Astrocyte of the cerebellum (primary cell): ENCODE results near the gene GALR3.

Experiments used
- DNase-seq: peaks from one replicate; pipeline ENCODE4 v3.0.0-alpha.2; 2011; ENCODE audit warnings: low read depth
- H3K4me3 ChIP-seq: 2 replicates; pipeline ENCODE4 v1.5.1; 2011; ENCODE audit warnings: mild to moderate bottlenecking, low read depth, low read length, moderate library complexity
- CTCF ChIP-seq: IDR thresholded peaks from 2 replicates; pipeline ENCODE4 v1.5.1; 2012; ENCODE audit warnings: low read length, low read depth, moderate library complexity, mild to moderate bottlenecking; ENCODE audit errors: missing control alignments
- in situ Hi-C: cut with HindIII; loops from 2 replicates; pipeline ENCODE4 v1.10.0; 2017; ENCODE audit warnings: low sequenced_read_pairs

Gene GALR3

GRCh38 chr22:37806409-37807333 lies 16.5 kb upstream of the GALR3 start:
- TF ChIP-seq CTCF: peak; percentile 7
- DNase-seq: peak; percentile 47
- in situ Hi-C loops: no loop called here
- H3K4me3 ChIP-seq: peak overlapping the region; percentile 67

- in situ Hi-C loops: no loop called here
- no peak for TF ChIP-seq CTCF
- H3K4me3 ChIP-seq: peak within 1 kb of the TSS; percentile 67
- DNase-seq: peak; percentile 90
These were observed 15.5 kb upstream of the GALR3 start, which contains the start of gene GCAT for GRCh38 chr22:37807410-37808293. GCAT (plus strand) TSS chr22:37807934; CDS start chr22:37807968, 34 bp downstream.

GRCh38 chr22:37808294-37808657 lies 14.9 kb upstream of the GALR3 start:
- H3K4me3 ChIP-seq: peak overlapping the region; percentile 67
- in situ Hi-C loops: no loop called here
- no peak for DNase-seq
- no peak for TF ChIP-seq CTCF

- in situ Hi-C loops: no loop called here
- DNase-seq: no peak
- H3K4me3 ChIP-seq: no peak overlapping the region
- TF ChIP-seq CTCF: no peak
These were observed 13.4 kb upstream of the GALR3 start for GRCh38 chr22:37809672-37810333.

GRCh38 chr22:37811867-37812266 lies 11.3 kb upstream of the GALR3 start:
- in situ Hi-C loops: no loop called here
- H3K4me3 ChIP-seq: no peak overlapping the region
- TF ChIP-seq CTCF: no peak
- no peak for DNase-seq

GRCh38 chr22:37812869-37813678 lies 10.1 kb upstream of the GALR3 start:
- no peak for TF ChIP-seq CTCF
- no peak for DNase-seq
- H3K4me3 ChIP-seq: no peak overlapping the region
- in situ Hi-C loops: no loop called here
